ENCODE measurements around the gene CLCNKB. TPM values are rescaled to one million over a fixed set of nuclear protein-coding genes. Genes with fewer than 3 reads are reported as not detected.

CLCNKB gene
- total RNA-seq, 4 donors from 2014 or later: 0.41 to 1.9 (median 1.2) TPM; not detected in 1

DNA sequence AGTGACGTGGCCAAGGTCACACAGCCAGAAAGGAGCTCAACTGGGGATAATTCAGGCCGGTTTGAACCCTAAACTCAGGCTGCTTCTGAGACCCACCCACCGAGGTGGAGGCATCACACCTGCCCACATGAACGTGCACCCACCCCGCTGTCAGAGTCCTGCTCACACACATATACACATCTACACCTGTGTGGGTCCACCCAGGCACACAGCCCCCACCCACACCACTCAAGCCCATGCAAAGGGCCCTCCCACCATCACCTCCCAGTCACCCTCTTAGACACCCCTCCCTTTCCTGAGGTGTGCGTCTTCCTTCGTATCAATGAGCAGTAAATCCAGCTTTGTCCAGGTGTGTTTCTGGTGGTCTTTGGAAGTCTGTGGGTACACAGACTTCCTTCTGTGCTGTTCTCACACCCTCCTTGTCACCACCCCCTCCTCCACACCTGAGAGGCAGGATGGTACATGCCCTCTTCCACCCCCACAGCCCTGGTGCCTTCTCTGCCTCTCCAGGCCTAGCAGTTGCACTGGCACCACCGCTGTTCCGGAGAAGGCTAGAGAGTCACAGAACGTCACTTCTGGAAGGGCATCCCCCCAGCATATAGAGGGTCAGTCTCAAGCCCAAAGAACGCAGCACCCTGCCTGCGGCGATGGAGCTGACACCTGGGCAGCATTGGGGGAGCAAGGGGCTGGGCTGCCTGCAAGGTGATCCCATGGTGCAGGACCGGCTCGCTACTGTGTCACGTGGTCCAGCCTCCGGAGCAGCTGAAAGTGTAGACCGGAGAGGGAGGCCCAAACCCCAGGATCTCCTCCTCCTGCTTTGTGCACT is 48.7 kb downstream of the CLCNKB start:
- H3K4me3 ChIP-seq: no peak overlapping the region
- no peaks in the 10 kb centered on the region for H3K27me3 ChIP-seq
- intact Hi-C loops (cut with DNase I; ENCODE audit: low total_unique reads): no loop called here
- no peaks in the 10 kb centered on the region for H3K36me3 ChIP-seq
- no peaks in the 10 kb centered on the region for H3K4me1 ChIP-seq
- no peak for DNase-seq
- no peaks in the 10 kb centered on the region for H3K9me3 ChIP-seq
- TF ChIP-seq, protein P1, sequence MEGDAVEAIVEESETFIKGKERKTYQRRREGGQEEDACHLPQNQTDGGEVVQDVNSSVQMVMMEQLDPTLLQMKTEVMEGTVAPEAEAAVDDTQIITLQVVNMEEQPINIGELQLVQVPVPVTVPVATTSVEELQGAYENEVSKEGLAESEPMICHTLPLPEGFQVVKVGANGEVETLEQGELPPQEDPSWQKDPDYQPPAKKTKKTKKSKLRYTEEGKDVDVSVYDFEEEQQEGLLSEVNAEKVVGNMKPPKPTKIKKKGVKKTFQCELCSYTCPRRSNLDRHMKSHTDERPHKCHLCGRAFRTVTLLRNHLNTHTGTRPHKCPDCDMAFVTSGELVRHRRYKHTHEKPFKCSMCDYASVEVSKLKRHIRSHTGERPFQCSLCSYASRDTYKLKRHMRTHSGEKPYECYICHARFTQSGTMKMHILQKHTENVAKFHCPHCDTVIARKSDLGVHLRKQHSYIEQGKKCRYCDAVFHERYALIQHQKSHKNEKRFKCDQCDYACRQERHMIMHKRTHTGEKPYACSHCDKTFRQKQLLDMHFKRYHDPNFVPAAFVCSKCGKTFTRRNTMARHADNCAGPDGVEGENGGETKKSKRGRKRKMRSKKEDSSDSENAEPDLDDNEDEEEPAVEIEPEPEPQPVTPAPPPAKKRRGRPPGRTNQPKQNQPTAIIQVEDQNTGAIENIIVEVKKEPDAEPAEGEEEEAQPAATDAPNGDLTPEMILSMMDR (IDR thresholded peaks at IDR 0.05): no peak
- TF ChIP-seq POLR2A (IDR thresholded peaks at IDR 0.05): no peak
- H3K27ac ChIP-seq: no peak overlapping the region

GRCh38 chr1:16092923-16093511 is 49.4 kb downstream of the CLCNKB start:
- Histone ChIP-seq H3K36me3 (no peaks in the 10 kb centered on the region), H3K4me1 (no peaks in the 10 kb centered on the region), H3K27ac (no peak overlapping the region), H3K4me3 (no peak overlapping the region), H3K27me3 (no peaks in the 10 kb centered on the region), H3K9me3 (no peaks in the 10 kb centered on the region)
- intact Hi-C loops (cut with DNase I; ENCODE audit: low total_unique reads): no loop called here
- TF ChIP-seq, protein P1 (IDR thresholded peaks at IDR 0.05): no peak
- TF ChIP-seq POLR2A (IDR thresholded peaks at IDR 0.05): no peak
- DNase-seq: no peak

DNA sequence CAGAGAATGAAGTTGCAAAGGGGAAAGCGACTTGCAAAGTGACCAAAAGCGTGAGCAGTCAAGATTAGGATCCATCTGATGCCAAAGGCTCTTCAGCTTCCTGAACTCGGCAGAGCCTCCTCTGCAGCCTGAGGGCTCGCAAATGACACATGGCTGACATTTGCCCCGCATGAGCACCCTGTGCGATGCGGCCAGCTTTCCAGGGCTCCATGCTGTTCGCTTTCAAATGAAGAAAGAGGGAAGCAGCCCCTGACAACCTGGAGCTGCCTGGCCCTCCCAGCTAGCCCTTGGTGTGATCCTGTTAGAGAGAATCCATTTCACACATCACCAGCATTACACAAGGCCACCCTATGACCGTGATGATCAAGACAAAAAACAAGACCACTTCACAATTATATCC is 50.0 kb downstream of the CLCNKB start:
- Histone ChIP-seq H3K9me3 (no peaks in the 10 kb centered on the region), H3K27ac (no peak overlapping the region), H3K4me1 (no peaks in the 10 kb centered on the region), H3K36me3 (no peaks in the 10 kb centered on the region), H3K27me3 (no peaks in the 10 kb centered on the region), H3K4me3 (no peak overlapping the region)
- intact Hi-C loops (cut with DNase I; ENCODE audit: low total_unique reads): no loop called here
- TF ChIP-seq, protein P1 (IDR thresholded peaks at IDR 0.05): no peak
- TF ChIP-seq POLR2A (IDR thresholded peaks at IDR 0.05): no peak
- no peak for DNase-seq

- Histone ChIP-seq H3K4me1 (no peaks in the 10 kb centered on the region), H3K27me3 (no peaks in the 10 kb centered on the region), H3K4me3 (no peak overlapping the region), H3K36me3 (no peaks in the 10 kb centered on the region), H3K27ac (no peak overlapping the region), H3K9me3 (no peaks in the 10 kb centered on the region)
- intact Hi-C loops (cut with DNase I; ENCODE audit: low total_unique reads): no loop called here
- TF ChIP-seq, protein P1 (IDR thresholded peaks at IDR 0.05): no peak
- no peak for TF ChIP-seq POLR2A (IDR thresholded peaks at IDR 0.05)
- no peak for DNase-seq
Measured at GRCh38 chr1:16094453-16095158, 51.0 kb downstream of the CLCNKB start.

DNA sequence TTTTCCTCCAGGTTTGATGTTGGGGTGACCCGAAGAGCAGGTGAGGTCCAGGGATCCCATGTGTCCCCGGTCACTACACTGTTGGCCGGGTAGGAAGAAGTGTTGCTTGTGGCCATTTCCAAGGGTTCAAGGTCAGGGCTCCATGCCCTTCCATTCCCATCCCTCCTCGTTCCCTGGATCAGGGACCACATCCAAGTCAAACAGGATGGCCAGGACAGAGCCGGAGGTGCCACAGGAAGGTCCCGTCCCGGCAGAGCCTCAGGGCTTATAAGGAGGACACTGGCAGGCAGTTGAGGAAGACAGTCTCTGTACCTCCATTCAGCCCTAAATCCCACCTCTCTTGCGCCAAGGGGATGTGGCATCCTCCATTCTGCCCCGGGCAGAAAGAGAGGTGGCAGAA is 51.9 kb downstream of the CLCNKB start:
- no peak overlapping the region for H3K4me3 ChIP-seq
- H3K36me3 ChIP-seq: no peaks in the 10 kb centered on the region
- intact Hi-C loops (cut with DNase I; ENCODE audit: low total_unique reads): no loop called here
- no peak for DNase-seq
- H3K27me3 ChIP-seq: no peaks in the 10 kb centered on the region
- TF ChIP-seq, protein P1 (IDR thresholded peaks at IDR 0.05): no peak
- no peak for TF ChIP-seq POLR2A (IDR thresholded peaks at IDR 0.05)
- H3K4me1 ChIP-seq: no peaks in the 10 kb centered on the region
- no peak overlapping the region for H3K27ac ChIP-seq
- H3K9me3 ChIP-seq: no peaks in the 10 kb centered on the region
